Tibial nerve (tissue), 4 donors: ENCODE results near the gene RFK. TPM values are rescaled to one million over a fixed set of nuclear protein-coding genes. Genes with fewer than 3 reads are reported as not detected.
"Not testable (repeated sequence)": the region's sequence is repeated elsewhere in the genome, so short reads cannot be mapped to it uniquely, and the experiment has no call there.

Source experiments
- DNase-seq, 2 donors: peaks; one replicate each; pipeline ENCODE4 v3.0.0-alpha.2; 2019; ENCODE audit warnings: low spot score in 2 of 2
- H3K27ac ChIP-seq, 4 donors: fragments of 200-600 bp; sonication (generic) in 3 of 4; one replicate each; pipeline ENCODE4 v1.5.1; 2017 to 2019; ENCODE audit warnings: mild to moderate bottlenecking in 1 of 4
- H3K27me3 ChIP-seq, 2 donors: fragments of 200-600 bp; sonication (generic) in 1 of 2; one replicate each; pipeline versions ENCODE4 v1.5.1 to v1.6.0; 2017 to 2019
- H3K36me3 ChIP-seq, 3 donors: fragments of 200-600 bp; sonication (generic); one replicate each; pipeline ENCODE4 v1.5.1; 2018 to 2019
- H3K4me1 ChIP-seq, 4 donors: fragments of 200-600 bp; sonication (generic) in 3 of 4; one replicate each; pipeline ENCODE4 v1.5.1; 2017 to 2019
- H3K4me3 ChIP-seq, 4 donors: fragments of 200-600 bp; sonication (generic) in 3 of 4; one replicate each; pipeline ENCODE4 v1.5.1; 2017 to 2019; ENCODE audit warnings: mild to moderate bottlenecking in 1 of 4, moderate library complexity in 1 of 4
- H3K9me3 ChIP-seq, 4 donors: fragments of 200-600 bp; sonication (generic) in 3 of 4; one replicate each; pipeline ENCODE4 v1.5.1; 2017 to 2019
- EP300 ChIP-seq, 2 donors: sonication (generic); formaldehyde crosslinking; IDR thresholded peaks; one replicate each; pipeline ENCODE4 v1.6.1; 2017; ENCODE audit warnings: antibody characterized with exemption in 2 of 2, mild to moderate bottlenecking in 1 of 2
- POLR2A ChIP-seq, 2 donors: fragments of 450-650 bp; IDR thresholded peaks; one replicate each; pipeline ENCODE4 v1.6.1; 2017; ENCODE audit warnings: antibody characterized with exemption in 2 of 2, mild to moderate bottlenecking in 2 of 2, moderate library complexity in 2 of 2
- WGBS, 2 donors: methylation state at CpG; one replicate each; pipeline ENCODE4 v1.1.5; 2018; 5-methylcytosine and 5-hydroxymethylcytosine counted together
- total RNA-seq, 4 donors: library from RNA; depleted of rRNA; stranded (reverse); fragments of >200 nt; gene quantifications; one replicate each; pipeline ENCODE4 v1.1.0, GENCODE V29; 2016
- TF ChIP-seq, protein P1 (sequence below), 5 experiments: fragments of 200-600 bp in 3 of 5; fragments of 450-650 bp in 2 of 5; sonication (generic) in 3 of 5; IDR thresholded peaks; one replicate each; pipeline ENCODE4 v1.5.1; 2016 to 2019; ENCODE audit warnings: antibody characterized with exemption in 5 of 5, mild to moderate bottlenecking in 3 of 5, moderate library complexity in 2 of 5

RFK gene
- total RNA-seq, 4 donors from 2014 or later, result 8.8 to 11.4 (median 9.9) TPM

- 67 to 74% methylated on average over 3 of the region's 3 CpGs for WGBS, 2 donors
- H3K27me3 ChIP-seq, result no peaks in the 10 kb centered on the region
Measured at GRCh38 chr9:76370396-76371023, 23.7 kb downstream of the RFK start.

DNA sequence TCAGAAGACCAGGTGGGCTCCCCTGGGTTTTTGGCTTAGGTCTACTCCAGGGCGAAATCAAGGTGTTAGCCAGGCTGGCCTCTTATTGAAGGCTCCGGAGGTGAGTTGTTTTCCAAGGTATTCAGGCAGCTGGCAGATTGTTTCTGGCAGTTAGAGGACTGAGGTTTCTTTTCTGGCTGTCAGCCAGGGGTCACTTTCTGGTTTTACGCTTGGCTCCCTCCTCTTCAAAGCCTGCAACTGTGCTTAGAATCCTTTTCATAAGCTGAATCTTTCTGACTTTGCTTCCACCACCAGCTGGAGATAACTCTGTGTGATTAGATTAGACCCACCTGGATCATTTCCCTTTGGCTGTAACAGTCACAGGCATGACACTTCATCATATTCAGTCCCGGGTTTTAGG, 24.6 kb downstream of the RFK start:
- WGBS, 2 donors, result 35 to 48% methylated on average over 4 of the region's 4 CpGs

More at GRCh38 chr9:76370396-76371023, 23.7 kb downstream of the RFK start:
- no peak for DNase-seq
- Histone ChIP-seq H3K27ac (no peak overlapping the region), H3K4me3 (no peak overlapping the region), H3K9me3 (no peaks in the 10 kb centered on the region), H3K36me3 (no peaks in the 10 kb centered on the region), H3K4me1 (peaks cover 0 to 45% (median 4%) of the 10 kb centered on the region in 4 donors)
- no peak for TF ChIP-seq POLR2A (IDR thresholded peaks at IDR 0.05)
- TF ChIP-seq, protein P1, sequence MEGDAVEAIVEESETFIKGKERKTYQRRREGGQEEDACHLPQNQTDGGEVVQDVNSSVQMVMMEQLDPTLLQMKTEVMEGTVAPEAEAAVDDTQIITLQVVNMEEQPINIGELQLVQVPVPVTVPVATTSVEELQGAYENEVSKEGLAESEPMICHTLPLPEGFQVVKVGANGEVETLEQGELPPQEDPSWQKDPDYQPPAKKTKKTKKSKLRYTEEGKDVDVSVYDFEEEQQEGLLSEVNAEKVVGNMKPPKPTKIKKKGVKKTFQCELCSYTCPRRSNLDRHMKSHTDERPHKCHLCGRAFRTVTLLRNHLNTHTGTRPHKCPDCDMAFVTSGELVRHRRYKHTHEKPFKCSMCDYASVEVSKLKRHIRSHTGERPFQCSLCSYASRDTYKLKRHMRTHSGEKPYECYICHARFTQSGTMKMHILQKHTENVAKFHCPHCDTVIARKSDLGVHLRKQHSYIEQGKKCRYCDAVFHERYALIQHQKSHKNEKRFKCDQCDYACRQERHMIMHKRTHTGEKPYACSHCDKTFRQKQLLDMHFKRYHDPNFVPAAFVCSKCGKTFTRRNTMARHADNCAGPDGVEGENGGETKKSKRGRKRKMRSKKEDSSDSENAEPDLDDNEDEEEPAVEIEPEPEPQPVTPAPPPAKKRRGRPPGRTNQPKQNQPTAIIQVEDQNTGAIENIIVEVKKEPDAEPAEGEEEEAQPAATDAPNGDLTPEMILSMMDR (IDR thresholded peaks at IDR 0.05), result no peak
- no peak for TF ChIP-seq EP300 (IDR thresholded peaks at IDR 0.05)

GRCh38 chr9:76366275-76366674, 28.0 kb downstream of the RFK start:
- no peak for TF ChIP-seq POLR2A (IDR thresholded peaks at IDR 0.05)
- no peak for TF ChIP-seq EP300 (IDR thresholded peaks at IDR 0.05)
- TF ChIP-seq, protein P1 (IDR thresholded peaks at IDR 0.05), result no peak
- H3K27me3 ChIP-seq, result no peaks in the 10 kb centered on the region
- peaks cover 0 to 6% (median 0%) of the 10 kb centered on the region in 4 donors for H3K4me1 ChIP-seq
- WGBS, 2 donors, result 85 to 86% methylated on average over 4 of the region's 4 CpGs
- no peak overlapping the region for H3K27ac ChIP-seq
- DNase-seq, result no peak
- no peak overlapping the region for H3K4me3 ChIP-seq
- no peaks in the 10 kb centered on the region for H3K9me3 ChIP-seq
- H3K36me3 ChIP-seq, result no peaks in the 10 kb centered on the region

More for the DNA sequence above, 24.6 kb downstream of the RFK start:
- H3K9me3 ChIP-seq, result no peaks in the 10 kb centered on the region
- peak in 1 of 2 donors; percentile 19 for DNase-seq
- no peak overlapping the region for H3K4me3 ChIP-seq
- H3K27me3 ChIP-seq, result no peaks in the 10 kb centered on the region
- TF ChIP-seq, protein P1 (IDR thresholded peaks at IDR 0.05), result no peak
- TF ChIP-seq EP300 (IDR thresholded peaks at IDR 0.05), result no peak
- no peak for TF ChIP-seq POLR2A (IDR thresholded peaks at IDR 0.05)
- peaks cover 0 to 35% (median 4%) of the 10 kb centered on the region in 4 donors for H3K4me1 ChIP-seq
- no peak overlapping the region for H3K27ac ChIP-seq
- no peaks in the 10 kb centered on the region for H3K36me3 ChIP-seq

DNA sequence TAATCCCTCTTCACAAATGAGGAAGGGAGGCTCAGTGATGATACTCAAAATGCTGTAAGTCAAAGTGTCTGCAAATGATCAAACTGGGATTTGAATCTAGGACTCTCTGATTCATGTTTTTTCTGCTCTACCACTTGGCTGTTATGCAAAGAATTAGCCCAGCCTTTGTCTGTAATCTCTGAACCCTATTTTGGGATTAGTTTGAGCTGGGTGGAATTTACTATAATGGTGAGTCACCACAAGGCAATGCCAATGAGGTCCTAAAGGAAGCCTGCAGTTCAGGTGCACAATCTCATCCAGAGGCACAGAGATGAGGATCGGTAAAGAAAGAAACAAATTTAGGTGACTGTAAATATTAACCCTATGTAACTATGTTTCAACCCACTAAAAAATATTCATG, 29.2 kb downstream of the RFK start:
- no peak overlapping the region for H3K27ac ChIP-seq
- H3K27me3 ChIP-seq, result no peaks in the 10 kb centered on the region
- no peaks in the 10 kb centered on the region for H3K9me3 ChIP-seq
- H3K36me3 ChIP-seq, result no peaks in the 10 kb centered on the region
- H3K4me3 ChIP-seq, result no peak overlapping the region
- H3K4me1 ChIP-seq, result peaks cover 0 to 6% (median 0%) of the 10 kb centered on the region in 4 donors
- WGBS, 2 donors, result 67 to 68% methylated on average over 1 of the region's 1 CpG
- TF ChIP-seq, protein P1 (IDR thresholded peaks at IDR 0.05), result no peak
- no peak for TF ChIP-seq EP300 (IDR thresholded peaks at IDR 0.05)
- TF ChIP-seq POLR2A (IDR thresholded peaks at IDR 0.05), result no peak
- no peak for DNase-seq

- no peaks in the 10 kb centered on the region for H3K27me3 ChIP-seq
- TF ChIP-seq, protein P1 (IDR thresholded peaks at IDR 0.05), result no peak
- TF ChIP-seq EP300 (IDR thresholded peaks at IDR 0.05) (no peak), POLR2A (IDR thresholded peaks at IDR 0.05) (no peak)
- no peaks in the 10 kb centered on the region for H3K9me3 ChIP-seq
- WGBS, 2 donors, result 87 to 92% methylated on average over 3 of the region's 3 CpGs
- H3K4me1 ChIP-seq, result no peaks in the 10 kb centered on the region
- DNase-seq, result no peak
- H3K36me3 ChIP-seq, result no peaks in the 10 kb centered on the region
- H3K4me3 ChIP-seq, result no peak overlapping the region
- no peak overlapping the region for H3K27ac ChIP-seq
Measured at GRCh38 chr9:76363032-76363395, 31.2 kb downstream of the RFK start.

- DNase-seq, H3K27me3 ChIP-seq, H3K4me1 ChIP-seq, H3K9me3 ChIP-seq, H3K4me3 ChIP-seq, H3K27ac ChIP-seq, H3K36me3 ChIP-seq: not testable (repeated sequence)
- WGBS, 2 donors, result 74 to 83% methylated on average over 16 of the region's 16 CpGs
Measured at GRCh38 chr9:76362332-76363031, 31.7 kb downstream of the RFK start.
